HG03354 (cell line): Measurements from ENCODE around the gene RHOF.

ENCODE experiments used
- ATAC-seq: cut with Tn5 transposase; IDR thresholded peaks from one replicate; pipeline ENCODE4 v1.9.1; 2021; ENCODE audit warnings: mild to moderate bottlenecking; ENCODE audit not compliant: unreplicated experiment, poor library complexity, severe bottlenecking

Gene RHOF

GRCh38 chr12:121793440-121793837 is at the start of gene RHOF:
RHOF (minus strand) TSS chr12:121793688; CDS start chr12:121793633, 55 bp downstream.
- ATAC-seq: peak; percentile 17

GRCh38 chr12:121839993-121840761 is 46.7 kb upstream of the RHOF start:
- ATAC-seq: no peak

- ATAC-seq: peak; percentile 95
Measured at GRCh38 chr12:121839106-121839992, 45.9 kb upstream of the RHOF start.

DNA sequence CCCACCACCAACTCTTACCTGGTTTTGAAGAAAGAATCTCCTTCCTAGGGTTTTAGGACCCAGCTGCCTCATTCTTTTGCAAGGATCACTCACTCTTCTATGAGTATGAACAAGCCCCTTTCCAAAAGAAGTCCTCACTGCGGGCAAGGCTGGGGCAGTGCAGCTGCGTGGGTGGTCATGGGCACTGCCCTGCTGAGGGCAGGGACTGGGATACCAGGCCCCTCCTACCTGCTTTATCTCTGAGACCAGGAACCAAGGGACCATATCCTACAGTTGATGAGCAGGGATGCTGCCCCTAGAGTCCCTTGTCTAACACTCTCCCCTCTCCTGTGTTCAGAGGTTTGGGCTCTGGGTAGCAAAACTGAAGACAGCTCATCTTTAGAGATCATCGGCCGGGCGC is 44.6 kb upstream of the RHOF start:
- no peak for ATAC-seq

DNA sequence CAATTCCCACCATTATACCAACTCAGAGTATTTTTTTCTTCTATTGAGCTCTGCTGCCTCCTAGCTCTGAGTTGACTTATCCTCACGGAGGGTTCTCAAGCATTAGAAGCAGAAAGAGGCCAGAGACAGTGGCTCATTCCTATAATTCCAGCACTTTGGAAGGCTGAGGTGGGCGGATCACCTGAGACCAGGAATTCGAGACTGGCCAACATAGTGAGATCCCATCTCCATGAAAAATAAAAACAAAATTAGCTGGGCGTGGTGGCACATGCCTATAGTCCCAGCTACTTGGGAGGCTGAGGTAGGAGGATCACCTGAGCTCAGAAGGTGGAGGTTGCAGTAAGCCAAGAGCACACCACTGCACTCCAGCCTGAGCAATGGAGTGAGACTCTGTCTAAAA is 44.2 kb upstream of the RHOF start:
- ATAC-seq: no peak

GRCh38 chr12:121831571-121832245 is 38.2 kb upstream of the RHOF start:
- no peak for ATAC-seq

DNA sequence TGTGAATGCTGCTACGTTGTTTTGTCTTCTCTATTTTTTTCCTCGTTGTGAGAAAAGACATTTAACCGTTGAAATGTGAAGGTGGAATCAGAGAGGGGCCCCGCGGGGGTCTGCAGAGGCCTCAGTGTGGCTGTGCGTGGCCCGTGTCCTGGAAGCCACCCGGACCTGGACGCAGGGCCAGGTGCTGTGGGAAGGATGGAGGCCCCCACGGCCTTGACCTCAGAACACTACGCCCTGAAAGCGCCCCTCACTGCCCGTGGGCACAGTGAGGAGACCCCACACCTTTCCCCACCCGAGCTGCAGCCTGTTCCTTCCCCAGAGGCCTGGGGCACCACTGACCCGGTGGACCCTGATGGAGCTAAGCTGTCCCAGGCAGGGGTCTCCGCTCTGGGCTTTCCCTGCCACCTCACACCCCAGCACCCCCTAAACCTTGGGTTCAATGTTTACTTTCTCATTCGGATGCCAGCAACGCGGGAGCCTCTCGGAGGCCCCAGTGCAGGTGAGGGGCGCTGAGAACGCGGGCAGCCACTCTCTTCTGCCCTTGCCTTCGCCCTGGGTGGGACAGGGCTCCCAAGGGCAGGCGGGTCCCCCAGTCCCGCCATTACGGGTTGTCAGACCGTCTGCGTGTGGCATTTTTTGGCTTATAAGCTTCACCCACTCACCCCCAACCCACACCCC is 37.2 kb upstream of the RHOF start:
- no peak for ATAC-seq

DNA sequence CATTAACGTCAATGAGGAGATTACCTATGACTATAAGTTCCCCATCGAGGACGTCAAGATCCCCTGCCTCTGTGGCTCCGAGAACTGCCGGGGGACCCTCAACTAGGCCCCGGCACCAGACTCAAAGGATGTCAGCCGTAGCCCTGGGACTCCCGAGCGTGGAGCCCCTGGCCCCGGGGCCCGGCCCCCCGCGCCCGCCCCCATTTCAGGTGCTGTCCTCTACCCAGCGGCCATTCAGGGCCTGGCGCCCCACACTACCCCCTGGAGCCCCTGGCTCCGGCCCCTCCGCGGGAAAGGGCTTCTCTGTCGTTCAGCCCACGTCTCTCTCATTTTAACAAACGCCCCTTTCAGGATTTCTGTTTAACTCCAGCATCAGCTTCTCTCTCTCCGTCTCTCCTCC is 36.6 kb upstream of the RHOF start:
- no peak for ATAC-seq

- ATAC-seq: no peak
Measured at GRCh38 chr12:121829250-121829918, 35.9 kb upstream of the RHOF start.

GRCh38 chr12:121828826-121829225 is 35.3 kb upstream of the RHOF start:
- ATAC-seq: no peak

- no peak for ATAC-seq
Measured at GRCh38 chr12:121828306-121828705, 34.8 kb upstream of the RHOF start.

DNA sequence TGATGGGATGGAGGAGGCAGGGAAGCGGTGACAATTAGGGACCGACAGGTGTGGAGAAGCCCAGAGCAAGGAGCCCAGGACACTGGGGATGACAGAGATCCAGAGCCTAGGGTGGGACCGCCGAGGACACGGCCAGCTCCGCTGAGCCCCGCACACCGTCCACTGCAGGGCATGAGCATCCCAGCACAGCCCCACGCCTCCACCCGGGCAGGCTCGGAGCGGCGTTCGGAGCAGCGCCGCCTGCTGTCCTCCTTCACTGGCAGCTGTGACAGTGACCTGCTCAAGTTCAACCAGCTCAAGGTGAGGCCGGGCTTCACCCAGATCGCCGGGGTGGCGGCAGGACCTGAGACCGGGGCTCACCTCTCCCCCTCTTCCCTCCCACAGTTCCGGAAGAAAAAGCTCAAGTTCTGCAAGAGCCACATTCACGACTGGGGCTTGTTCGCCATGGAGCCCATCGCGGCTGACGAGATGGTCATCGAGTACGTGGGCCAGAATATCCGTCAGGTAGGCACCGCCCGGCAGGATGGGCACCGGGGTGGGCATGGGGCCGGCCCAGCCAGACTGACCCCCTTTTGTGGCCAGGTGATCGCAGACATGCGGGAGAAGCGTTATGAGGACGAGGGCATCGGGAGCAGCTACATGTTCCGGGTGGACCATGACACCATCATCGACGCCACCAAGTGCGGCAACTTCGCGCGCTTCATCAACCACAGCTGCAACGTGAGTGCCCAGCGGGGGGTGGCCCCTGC is 34.0 kb upstream of the RHOF start:
- ATAC-seq: no peak

GRCh38 chr12:121826318-121827150 is 33.0 kb upstream of the RHOF start:
- no peak for ATAC-seq

DNA sequence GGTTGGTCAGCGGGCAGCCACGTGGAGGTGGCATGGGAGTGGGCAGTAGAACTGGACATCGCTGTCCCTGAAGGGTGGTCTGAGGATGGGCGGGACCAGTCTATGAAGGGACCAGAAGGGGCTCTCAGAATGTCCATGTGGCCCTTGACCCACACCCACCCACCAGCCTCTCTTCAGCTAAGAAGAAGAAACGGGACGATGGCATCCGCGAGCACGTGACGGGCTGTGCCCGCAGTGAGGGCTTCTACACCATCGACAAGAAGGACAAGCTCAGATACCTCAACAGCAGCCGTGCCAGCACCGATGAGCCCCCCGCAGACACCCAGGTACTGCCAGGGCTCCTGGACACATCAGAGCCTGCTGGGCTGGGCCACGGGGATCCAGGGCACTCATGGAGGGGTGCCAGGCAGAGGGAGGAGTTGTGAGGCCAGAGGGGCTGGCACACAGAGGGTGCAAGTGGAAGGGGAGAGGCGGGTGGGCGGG is 31.6 kb upstream of the RHOF start:
- no peak for ATAC-seq

DNA sequence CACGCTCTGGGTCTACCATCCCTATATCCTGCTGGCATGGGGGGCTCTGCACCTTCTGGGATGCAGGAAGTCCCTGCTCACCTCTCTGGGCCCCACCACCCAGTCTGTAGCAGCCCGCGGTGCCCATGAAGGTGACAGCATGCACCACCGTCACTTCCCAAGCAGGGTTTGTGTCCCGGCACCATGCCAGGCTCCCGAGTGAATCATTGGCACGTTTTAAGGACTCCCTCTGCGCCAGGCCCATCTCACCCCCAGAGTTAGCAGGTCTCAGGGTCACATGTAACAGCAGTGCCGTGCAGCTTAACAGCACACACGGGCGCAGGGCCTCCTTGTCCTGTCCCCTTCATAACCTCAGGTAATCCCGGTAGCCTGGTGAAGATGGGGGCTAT is 30.2 kb upstream of the RHOF start:
- ATAC-seq: no peak

DNA sequence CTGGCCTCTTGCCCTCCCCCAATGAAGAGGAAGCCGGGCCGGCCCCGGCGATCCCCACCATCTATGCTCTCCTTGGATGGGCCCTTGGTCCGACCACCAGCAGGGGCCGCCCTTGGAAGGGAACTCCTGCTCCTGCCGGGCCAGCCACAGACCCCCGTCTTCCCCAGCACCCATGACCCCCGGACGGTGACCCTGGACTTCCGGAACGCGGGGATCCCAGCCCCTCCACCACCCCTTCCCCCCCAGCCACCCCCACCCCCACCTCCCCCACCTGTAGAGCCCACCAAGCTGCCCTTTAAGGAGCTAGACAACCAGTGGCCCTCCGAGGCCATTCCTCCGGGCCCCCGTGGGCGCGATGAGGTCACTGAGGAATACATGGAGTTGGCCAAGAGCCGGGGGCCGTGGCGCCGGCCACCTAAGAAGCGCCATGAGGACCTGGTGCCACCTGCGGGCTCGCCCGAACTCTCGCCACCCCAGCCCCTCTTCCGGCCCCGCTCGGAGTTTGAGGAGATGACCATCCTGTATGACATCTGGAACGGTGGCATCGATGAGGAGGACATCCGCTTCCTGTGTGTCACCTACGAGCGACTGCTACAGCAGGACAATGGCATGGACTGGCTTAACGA is 29.7 kb upstream of the RHOF start:
- ATAC-seq: no peak

- no peak for ATAC-seq
Measured at GRCh38 chr12:121822393-121823100, 29.1 kb upstream of the RHOF start.
